Measurements from ENCODE around the gene KPNB1.

Gene KPNB1

GRCh38 chr17:47692137-47692894, 42.6 kb downstream of the KPNB1 start:
- TF ChIP-seq CTCF (IDR thresholded peaks at IDR 0.05; ENCODE audit: borderline replicate concordance, insufficient read depth, low read depth, low read length) = no peak
- no peak overlapping the region for H3K4me3 ChIP-seq (ENCODE audit: low read depth, low read length)

GRCh38 chr17:47692895-47693730, 43.4 kb downstream of the KPNB1 start:
- no peak for TF ChIP-seq CTCF (IDR thresholded peaks at IDR 0.05; ENCODE audit: borderline replicate concordance, insufficient read depth, low read depth, low read length)
- H3K4me3 ChIP-seq (ENCODE audit: low read depth, low read length) = no peak overlapping the region

GRCh38 chr17:47693731-47694580, 44.2 kb downstream of the KPNB1 start, which contains the start of gene TBKBP1:
Gene TBKBP1 (plus strand): TSS chr17:47694161. CDS start chr17:47696113, 1,952 bp downstream.
- no peak for TF ChIP-seq CTCF (IDR thresholded peaks at IDR 0.05; ENCODE audit: borderline replicate concordance, insufficient read depth, low read depth, low read length)

GRCh38 chr17:47694581-47695428, 45.1 kb downstream of the KPNB1 start:
- no peak for TF ChIP-seq CTCF (IDR thresholded peaks at IDR 0.05; ENCODE audit: borderline replicate concordance, insufficient read depth, low read depth, low read length)
- H3K4me3 ChIP-seq (ENCODE audit: low read depth, low read length) = no peak overlapping the region

More at GRCh38 chr17:47693731-47694580, 44.2 kb downstream of the KPNB1 start, which contains the start of gene TBKBP1:
- peak within 1 kb of the TSS; percentile 19 for H3K4me3 ChIP-seq (ENCODE audit: low read depth, low read length)

GRCh38 chr17:47695429-47696376, 46.0 kb downstream of the KPNB1 start:
- TF ChIP-seq CTCF (IDR thresholded peaks at IDR 0.05; ENCODE audit: borderline replicate concordance, insufficient read depth, low read depth, low read length) = no peak
- H3K4me3 ChIP-seq (ENCODE audit: low read depth, low read length) = no peak overlapping the region
